Naive thymus-derived CD4-positive, alpha-beta T cell (primary cell): Measurements from ENCODE around the gene ADAMTS17. TPM values are rescaled to one million over a fixed set of nuclear protein-coding genes. Genes with fewer than 3 reads are reported as not detected.

Experiments
- ATAC-seq: fragments of 150-1000 bp; cut with Tn5 transposase; 2 replicates; pipeline ENCODE4 v1.10.0; 2021; ENCODE audit warnings: mild to moderate bottlenecking, moderate library complexity
- CTCF ChIA-PET: fragments of 350-600 bp; sonication (Branson Sonifier 250); formaldehyde crosslinking; loops from one replicate; lab custom pipeline; 2021; ENCODE audit warnings: antibody characterized with exemption; lab: Charles Lee
- POLR2A ChIA-PET: fragments of 350-600 bp; sonication (Branson Sonifier 250); formaldehyde crosslinking; loops from one replicate; lab custom pipeline; 2021; ENCODE audit warnings: antibody characterized with exemption, inconsistent platforms; lab: Charles Lee
- DNase-seq, 9 donors: peaks; one replicate each; pipeline versions ENCODE4 v3.0.0 to v3.0.0-alpha.2; 2020 to 2022; ENCODE audit warnings: mixed read lengths in 1 of 9
- H3K27ac ChIP-seq: one replicate; pipeline ENCODE4 v1.7.0; 2013; ENCODE audit warnings: mild to moderate bottlenecking, low read depth, low read length, moderate library complexity
- H3K27me3 ChIP-seq, 2 donors: one replicate each; pipeline ENCODE4 v1.7.0; 2013; ENCODE audit warnings: low read length in 2 of 2, mild to moderate bottlenecking in 2 of 2, moderate library complexity in 2 of 2; ENCODE audit not compliant: control insufficient read depth in 2 of 2, insufficient read depth in 2 of 2
- H3K36me3 ChIP-seq, 3 experiments: 1 replicate in 2 of 3; 2 replicates in 1 of 3; pipeline ENCODE4 v1.7.0; 2013; ENCODE audit warnings: low read length in 3 of 3, mild to moderate bottlenecking in 3 of 3, moderate library complexity in 1 of 3; ENCODE audit not compliant: insufficient read depth in 3 of 3, control insufficient read depth in 2 of 3
- H3K4me1 ChIP-seq, 2 donors: one replicate each; pipeline ENCODE4 v1.7.0; 2013; ENCODE audit warnings: low read length in 2 of 2, mild to moderate bottlenecking in 2 of 2, moderate library complexity in 1 of 2; ENCODE audit not compliant: control insufficient read depth in 2 of 2, insufficient read depth in 2 of 2
- H3K4me3 ChIP-seq: 2 replicates; pipeline ENCODE4 v1.7.0; 2013; ENCODE audit warnings: mild to moderate bottlenecking, low read length
- H3K9me3 ChIP-seq, 3 experiments: 1 replicate in 2 of 3; 2 replicates in 1 of 3; pipeline ENCODE4 v1.7.0; 2013; ENCODE audit warnings: low read length in 3 of 3; ENCODE audit not compliant: control insufficient read depth in 2 of 3
- H3K27ac Mint-ChIP-seq, 9 donors: one replicate each; pipeline ENCODE4 v1.8.0; 2020 to 2022; ENCODE audit warnings: mixed read lengths in 9 of 9, mild to moderate bottlenecking in 8 of 9, moderate library complexity in 5 of 9, inconsistent platforms in 2 of 9
- H3K27me3 Mint-ChIP-seq, 5 donors: one replicate each; pipeline ENCODE4 v1.8.0; 2021 to 2022; ENCODE audit warnings: mixed read lengths in 5 of 5, mild to moderate bottlenecking in 1 of 5
- H3K36me3 Mint-ChIP-seq, 5 donors: one replicate each; pipeline ENCODE4 v1.8.0; 2020 to 2022; ENCODE audit warnings: mixed read lengths in 5 of 5, mild to moderate bottlenecking in 3 of 5, inconsistent platforms in 1 of 5
- H3K4me1 Mint-ChIP-seq, 7 donors: one replicate each; pipeline ENCODE4 v1.8.0; 2020 to 2022; ENCODE audit warnings: mixed read lengths in 7 of 7, mild to moderate bottlenecking in 3 of 7, inconsistent platforms in 1 of 7
- H3K4me3 Mint-ChIP-seq, 10 donors: one replicate each; pipeline ENCODE4 v1.8.0; 2020 to 2022; ENCODE audit warnings: mild to moderate bottlenecking in 10 of 10, mixed read lengths in 10 of 10, moderate library complexity in 6 of 10, inconsistent platforms in 2 of 10
- H3K9me3 Mint-ChIP-seq, 11 donors: one replicate each; pipeline ENCODE4 v1.8.0; 2020 to 2022; ENCODE audit warnings: mixed read lengths in 11 of 11, mild to moderate bottlenecking in 4 of 11, inconsistent platforms in 1 of 11, moderate library complexity in 1 of 11
- intact Hi-C, 2 donors: fragments of 100-400 bp; cut with micrococcal nuclease; formaldehyde crosslinking; loops; one replicate each; pipeline ENCODE4 v1.15.1; 2023
- polyA plus RNA-seq, 2 donors: library from polyadenylated mRNA; unstranded; fragments of 300-500 nt; fragmentation: Illumina TruSeq; gene quantifications; one replicate each; pipeline ENCODE4 v1.2.3, GENCODE V29; 2021
- total RNA-seq, 6 experiments: library from RNA in 5 of 6; stranded (reverse) in 5 of 6; gene quantifications; 1 replicate in 5 of 6; 2 replicates in 1 of 6; pipeline ENCODE4 v1.2.3 and lab custom pipeline; 2021 to 2026

ADAMTS17 gene
- total and polyA plus RNA-seq, 7 experiments from 2014 or later, result 1.5 to 13.5 (median 3.2) TPM

DNA sequence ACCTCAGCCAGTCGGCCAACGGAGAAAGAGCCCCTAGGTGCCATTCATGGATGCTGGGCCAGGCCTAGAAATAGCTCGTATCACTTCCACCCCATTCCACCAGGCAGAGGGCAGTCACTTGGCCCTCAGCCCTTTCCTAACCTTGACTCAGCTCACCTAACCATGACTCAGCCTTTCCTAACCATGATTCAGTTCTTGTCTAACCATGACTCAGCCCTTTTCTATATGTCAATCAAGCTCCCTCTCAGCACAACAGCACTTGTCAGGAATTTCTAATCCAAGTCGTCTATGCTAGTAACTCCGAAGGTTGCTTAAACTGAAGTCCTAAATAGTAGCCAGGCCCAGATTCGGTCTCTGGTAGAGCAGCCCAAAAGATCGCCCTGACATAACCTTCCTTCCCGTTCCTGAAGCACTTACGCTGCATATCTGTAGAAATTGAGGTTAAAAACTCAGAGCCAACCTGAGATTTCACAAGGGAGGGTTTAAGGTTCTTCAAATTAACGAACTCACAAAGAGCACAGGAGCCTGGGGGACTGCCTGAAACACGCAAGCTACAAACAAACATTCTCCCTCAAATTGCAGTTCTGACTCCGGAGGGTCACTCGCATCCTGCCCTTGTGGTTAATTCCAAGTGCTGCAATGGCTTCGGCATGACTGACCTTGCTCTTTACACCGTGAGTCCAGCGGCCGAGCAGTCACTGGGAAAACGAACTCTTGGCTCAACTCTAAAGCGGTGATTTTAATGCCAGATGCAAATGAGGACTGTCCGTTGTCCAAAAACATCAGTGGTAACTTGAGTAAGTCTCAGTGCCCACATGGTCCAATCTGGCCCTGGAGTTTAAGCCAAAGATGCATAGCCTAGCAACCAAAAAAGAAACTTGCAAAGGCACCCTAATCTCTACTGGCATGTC is 99.9 kb downstream of the ADAMTS17 start:
- DNase-seq, result no peak
- Histone ChIP-seq H3K9me3 (no peaks in the 10 kb centered on the region), H3K27me3 (no peaks in the 10 kb centered on the region), H3K27ac (no peak overlapping the region), H3K36me3 (no peaks in the 10 kb centered on the region), H3K4me3 (no peak overlapping the region), H3K4me1 (no peaks in the 10 kb centered on the region)
- ChIA-PET CTCF (no interaction called here), POLR2A (no interaction called here)
- no peaks in the 10 kb centered on the region for H3K27me3 Mint-ChIP-seq
- H3K4me1 Mint-ChIP-seq, result peaks cover 0 to 4% (median 0%) of the 10 kb centered on the region in 7 donors
- intact Hi-C loops, result no loop called here
- peaks cover 0 to 47% (median 12%) of the 10 kb centered on the region in 5 donors for H3K36me3 Mint-ChIP-seq
- no peak overlapping the region for H3K27ac Mint-ChIP-seq
- no peak for ATAC-seq
- peaks cover 0 to 5% (median 0%) of the 10 kb centered on the region in 11 donors for H3K9me3 Mint-ChIP-seq
- no peak overlapping the region for H3K4me3 Mint-ChIP-seq

DNA sequence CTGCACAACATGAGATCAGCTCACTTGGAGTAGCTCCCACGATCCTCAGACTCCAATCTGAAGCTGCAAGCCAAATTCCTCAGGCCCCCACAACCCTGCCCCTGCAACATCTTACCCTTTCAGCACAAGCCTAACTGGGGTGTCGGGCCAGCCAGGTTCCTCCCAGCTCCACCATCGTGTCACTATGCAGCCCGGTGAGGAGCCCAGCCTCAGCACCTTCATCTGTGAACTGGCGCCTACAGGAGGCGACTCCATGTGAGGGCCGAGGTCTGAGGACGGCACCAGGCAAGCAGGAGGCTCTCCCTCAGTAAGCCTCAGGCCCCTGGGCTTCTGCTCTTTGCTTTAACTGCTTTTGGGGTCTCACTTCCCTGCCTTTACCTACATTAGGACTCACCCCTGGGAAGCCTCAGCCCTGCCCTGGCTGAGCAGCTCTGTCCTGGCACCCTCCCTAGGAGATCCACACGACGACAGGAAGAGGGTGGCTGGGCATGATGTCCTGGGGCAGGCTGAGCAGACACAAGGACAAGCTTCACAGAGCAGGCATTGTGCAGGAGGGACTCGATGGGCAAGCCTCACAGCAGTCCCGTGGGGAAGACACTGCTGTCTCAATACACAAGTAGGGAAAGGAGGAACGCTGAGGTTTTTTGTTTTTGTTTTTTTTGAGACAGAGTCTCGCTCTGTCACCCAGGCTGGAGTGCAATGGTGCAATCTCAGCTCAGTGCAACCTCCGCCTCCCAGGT is 104.6 kb downstream of the ADAMTS17 start:
- peaks cover 0 to 43% (median 8%) of the 10 kb centered on the region in 5 donors for H3K36me3 Mint-ChIP-seq
- Histone ChIP-seq H3K9me3 (no peaks in the 10 kb centered on the region), H3K4me3 (no peak overlapping the region), H3K36me3 (no peaks in the 10 kb centered on the region), H3K4me1 (no peaks in the 10 kb centered on the region), H3K27me3 (no peaks in the 10 kb centered on the region), H3K27ac (no peak overlapping the region)
- peaks cover 0 to 1% (median 0%) of the 10 kb centered on the region in 11 donors for H3K9me3 Mint-ChIP-seq
- H3K27ac Mint-ChIP-seq, result peak overlapping the region in 1 of 9 donors; percentile 77
- POLR2A ChIA-PET, result no interaction called here
- H3K4me1 Mint-ChIP-seq, result peaks cover 0 to 5% (median 0%) of the 10 kb centered on the region in 7 donors
- DNase-seq (no peak), ATAC-seq (no peak)
- intact Hi-C loops, result no loop called here
- CTCF ChIA-PET, result no interaction called here
- no peak overlapping the region for H3K4me3 Mint-ChIP-seq
- no peaks in the 10 kb centered on the region for H3K27me3 Mint-ChIP-seq

DNA sequence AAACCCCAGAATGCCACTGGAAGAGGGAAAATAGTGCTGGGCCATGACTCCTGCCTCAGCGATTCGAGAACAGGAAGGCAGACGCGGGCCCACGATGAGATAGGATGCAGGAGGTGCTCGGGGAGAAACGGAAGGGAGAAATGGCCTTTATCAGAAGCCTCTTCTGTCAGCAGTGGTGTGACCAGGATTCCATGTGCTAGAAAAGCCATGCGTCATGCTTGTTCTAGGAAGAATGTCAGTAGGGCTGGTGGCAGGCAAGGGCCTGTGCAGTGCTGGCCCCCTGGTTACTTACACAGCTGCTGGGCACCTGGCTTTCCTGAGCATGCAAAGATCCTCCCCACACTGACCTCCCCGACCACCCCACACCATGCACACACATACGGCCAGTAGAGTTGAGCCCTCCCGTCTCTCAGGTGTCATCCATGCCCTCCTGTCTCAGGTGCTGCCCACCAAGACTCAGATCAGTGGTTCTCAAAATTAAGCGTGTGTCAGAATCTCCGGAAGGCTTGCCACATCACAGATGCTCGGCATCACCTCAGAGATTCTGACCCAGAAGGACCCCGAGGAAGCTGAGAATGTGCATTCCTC is 106.7 kb downstream of the ADAMTS17 start:
- Histone ChIP-seq H3K4me1 (peaks cover 5 to 8% of the 10 kb centered on the region in 2 donors), H3K4me3 (no peak overlapping the region), H3K27ac (no peak overlapping the region), H3K9me3 (no peaks in the 10 kb centered on the region), H3K27me3 (no peaks in the 10 kb centered on the region), H3K36me3 (no peaks in the 10 kb centered on the region)
- ATAC-seq, result no peak
- Mint-ChIP-seq H3K27ac (peak overlapping the region in 1 of 9 donors; percentile 57), H3K4me3 (no peak overlapping the region), H3K4me1 (peaks cover 0 to 11% (median 8%) of the 10 kb centered on the region in 7 donors), H3K36me3 (peaks cover 0 to 36% (median 0%) of the 10 kb centered on the region in 5 donors), H3K9me3 (peaks cover 0 to 1% (median 0%) of the 10 kb centered on the region in 11 donors), H3K27me3 (peaks cover 0 to 2% (median 0%) of the 10 kb centered on the region in 5 donors)
- DNase-seq, result no peak
- POLR2A ChIA-PET, result no interaction called here
- CTCF ChIA-PET, result no interaction called here
- intact Hi-C loops, result no loop called here

GRCh38 chr15:100234158-100235029 is 107.4 kb downstream of the ADAMTS17 start:
- no peak overlapping the region for H3K27ac ChIP-seq
- DNase-seq (no peak), ATAC-seq (no peak)
- Mint-ChIP-seq H3K27ac (no peak overlapping the region), H3K4me1 (peaks cover 0 to 18% (median 15%) of the 10 kb centered on the region in 7 donors), H3K36me3 (peaks cover 0 to 36% (median 0%) of the 10 kb centered on the region in 5 donors), H3K9me3 (peaks cover 0 to 1% (median 0%) of the 10 kb centered on the region in 11 donors), H3K27me3 (peaks cover 0 to 2% (median 0%) of the 10 kb centered on the region in 5 donors), H3K4me3 (no peak overlapping the region)
- no peaks in the 10 kb centered on the region for H3K36me3 ChIP-seq
- intact Hi-C loops, result no loop called here
- POLR2A ChIA-PET, result no interaction called here
- no peaks in the 10 kb centered on the region for H3K27me3 ChIP-seq
- H3K4me3 ChIP-seq, result no peak overlapping the region
- CTCF ChIA-PET, result no interaction called here
- peaks cover 11 to 15% of the 10 kb centered on the region in 2 donors for H3K4me1 ChIP-seq
- H3K9me3 ChIP-seq, result no peaks in the 10 kb centered on the region

GRCh38 chr15:100230784-100231183 is 111.0 kb downstream of the ADAMTS17 start:
- ChIA-PET POLR2A (no interaction called here), CTCF (no interaction called here)
- Histone ChIP-seq H3K27me3 (no peaks in the 10 kb centered on the region), H3K27ac (no peak overlapping the region), H3K9me3 (no peaks in the 10 kb centered on the region), H3K4me1 (peaks cover 11 to 15% of the 10 kb centered on the region in 2 donors), H3K4me3 (no peak overlapping the region), H3K36me3 (no peaks in the 10 kb centered on the region)
- ATAC-seq (no peak), DNase-seq (no peak)
- peak overlapping the region in 1 of 9 donors; percentile 48 for H3K27ac Mint-ChIP-seq
- H3K36me3 Mint-ChIP-seq, result peaks cover 0 to 23% (median 5%) of the 10 kb centered on the region in 5 donors
- intact Hi-C loops, result no loop called here
- no peak overlapping the region for H3K4me3 Mint-ChIP-seq
- no peaks in the 10 kb centered on the region for H3K9me3 Mint-ChIP-seq
- H3K4me1 Mint-ChIP-seq, result peaks cover 0 to 23% (median 17%) of the 10 kb centered on the region in 7 donors
- H3K27me3 Mint-ChIP-seq, result peaks cover 0 to 2% (median 0%) of the 10 kb centered on the region in 5 donors
